Smooth muscle cell of the coronary artery (primary cell): Measurements from ENCODE around the gene RERGL. TPM values are rescaled to one million over a fixed set of nuclear protein-coding genes. Genes with fewer than 3 reads are reported as not detected.

ENCODE experiments used
- total RNA-seq: library from RNA; depleted of rRNA; stranded (reverse); fragments of >200 nt; gene quantifications from 2 replicates; pipeline ENCODE4 v1.2.3, GENCODE V29; 2014; ENCODE audit warnings: low replicate concordance

RERGL gene
- 0.30 TPM in 1 of 2 replicates, not detected in the other for total RNA-seq

GRCh38 chr12:18090093-18090492 lies at the start of gene RERGL:
RERGL (minus strand) TSS chr12:18090193; CDS start chr12:18090140, 53 bp downstream.

Other genes starting within 250 kb of the RERGL start
- gene PIK3C2G, start 171.3 kb upstream of the RERGL start, total RNA-seq = not detected in 2 replicates